Stomach (tissue), 4 donors: ENCODE data around the gene GUCY2C.

Experiments used
- EP300 ChIP-seq: sonication (generic); formaldehyde crosslinking; IDR thresholded peaks from one replicate; pipeline ENCODE4 v1.6.1; 2017; ENCODE audit warnings: antibody characterized with exemption
- POLR2A ChIP-seq, 4 donors: fragments of 450-650 bp; IDR thresholded peaks; one replicate each; pipeline ENCODE4 v1.6.1; 2016; ENCODE audit warnings: antibody characterized with exemption in 4 of 4, control low read depth in 2 of 4, mild to moderate bottlenecking in 1 of 4, moderate library complexity in 1 of 4
- POLR2AphosphoS5 ChIP-seq, 3 donors: sonication (generic); formaldehyde crosslinking; IDR thresholded peaks; one replicate each; pipeline ENCODE4 v1.6.1; 2016; ENCODE audit warnings: antibody characterized with exemption in 3 of 3
- TF ChIP-seq, protein P1 (sequence below), 7 experiments: fragments of 450-650 bp in 4 of 7; fragments of 200-600 bp in 3 of 7; sonication (generic) in 3 of 7; IDR thresholded peaks; one replicate each; pipeline ENCODE4 v1.5.1; 2016 to 2019; ENCODE audit warnings: antibody characterized with exemption in 7 of 7, control low read depth in 2 of 7, mild to moderate bottlenecking in 1 of 7

DNA sequence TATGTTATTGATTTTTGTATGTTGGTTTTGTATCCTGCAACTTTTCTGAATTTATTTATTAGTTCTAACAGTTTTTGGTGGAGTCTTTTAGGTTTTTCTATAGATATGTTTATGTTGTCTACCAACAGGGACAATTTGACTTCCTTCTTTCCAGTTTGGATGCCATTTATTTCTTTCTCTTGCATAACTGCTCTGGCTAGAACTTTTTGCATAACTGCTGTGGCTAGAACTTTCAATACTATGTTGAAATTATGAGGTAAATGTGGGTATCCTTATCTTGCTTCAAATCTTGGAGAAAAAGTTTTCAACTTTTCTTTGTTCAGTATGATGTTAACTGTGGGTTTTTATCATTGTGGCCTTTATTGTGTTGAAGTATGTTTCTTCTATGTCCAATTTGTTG lies 88.8 kb downstream of the GUCY2C start:
- TF ChIP-seq, protein P1, sequence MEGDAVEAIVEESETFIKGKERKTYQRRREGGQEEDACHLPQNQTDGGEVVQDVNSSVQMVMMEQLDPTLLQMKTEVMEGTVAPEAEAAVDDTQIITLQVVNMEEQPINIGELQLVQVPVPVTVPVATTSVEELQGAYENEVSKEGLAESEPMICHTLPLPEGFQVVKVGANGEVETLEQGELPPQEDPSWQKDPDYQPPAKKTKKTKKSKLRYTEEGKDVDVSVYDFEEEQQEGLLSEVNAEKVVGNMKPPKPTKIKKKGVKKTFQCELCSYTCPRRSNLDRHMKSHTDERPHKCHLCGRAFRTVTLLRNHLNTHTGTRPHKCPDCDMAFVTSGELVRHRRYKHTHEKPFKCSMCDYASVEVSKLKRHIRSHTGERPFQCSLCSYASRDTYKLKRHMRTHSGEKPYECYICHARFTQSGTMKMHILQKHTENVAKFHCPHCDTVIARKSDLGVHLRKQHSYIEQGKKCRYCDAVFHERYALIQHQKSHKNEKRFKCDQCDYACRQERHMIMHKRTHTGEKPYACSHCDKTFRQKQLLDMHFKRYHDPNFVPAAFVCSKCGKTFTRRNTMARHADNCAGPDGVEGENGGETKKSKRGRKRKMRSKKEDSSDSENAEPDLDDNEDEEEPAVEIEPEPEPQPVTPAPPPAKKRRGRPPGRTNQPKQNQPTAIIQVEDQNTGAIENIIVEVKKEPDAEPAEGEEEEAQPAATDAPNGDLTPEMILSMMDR (IDR thresholded peaks at IDR 0.05) = no peak
- TF ChIP-seq POLR2A (IDR thresholded peaks at IDR 0.05) (no peak), EP300 (no peak), POLR2AphosphoS5 (IDR thresholded peaks at IDR 0.05) (no peak)
